NCI-H345 treated with DMSO at 0.1 percent for 48 hours (cell line): Measurements from ENCODE around the gene SERPINH1.

Experiments used
- DNase-seq: peaks from one replicate; lab custom pipeline; 2025; ENCODE audit not compliant: unreplicated experiment; lab: John Stamatoyannopoulos, UW

The SERPINH1 gene

GRCh38 chr11:75554258-75555022 is 7.6 kb upstream of the SERPINH1 start:
- no peak for DNase-seq

GRCh38 chr11:75555079-75555811 is 6.8 kb upstream of the SERPINH1 start:
- no peak for DNase-seq

- no peak for DNase-seq
Measured at GRCh38 chr11:75556275-75556674, 5.8 kb upstream of the SERPINH1 start.

DNA sequence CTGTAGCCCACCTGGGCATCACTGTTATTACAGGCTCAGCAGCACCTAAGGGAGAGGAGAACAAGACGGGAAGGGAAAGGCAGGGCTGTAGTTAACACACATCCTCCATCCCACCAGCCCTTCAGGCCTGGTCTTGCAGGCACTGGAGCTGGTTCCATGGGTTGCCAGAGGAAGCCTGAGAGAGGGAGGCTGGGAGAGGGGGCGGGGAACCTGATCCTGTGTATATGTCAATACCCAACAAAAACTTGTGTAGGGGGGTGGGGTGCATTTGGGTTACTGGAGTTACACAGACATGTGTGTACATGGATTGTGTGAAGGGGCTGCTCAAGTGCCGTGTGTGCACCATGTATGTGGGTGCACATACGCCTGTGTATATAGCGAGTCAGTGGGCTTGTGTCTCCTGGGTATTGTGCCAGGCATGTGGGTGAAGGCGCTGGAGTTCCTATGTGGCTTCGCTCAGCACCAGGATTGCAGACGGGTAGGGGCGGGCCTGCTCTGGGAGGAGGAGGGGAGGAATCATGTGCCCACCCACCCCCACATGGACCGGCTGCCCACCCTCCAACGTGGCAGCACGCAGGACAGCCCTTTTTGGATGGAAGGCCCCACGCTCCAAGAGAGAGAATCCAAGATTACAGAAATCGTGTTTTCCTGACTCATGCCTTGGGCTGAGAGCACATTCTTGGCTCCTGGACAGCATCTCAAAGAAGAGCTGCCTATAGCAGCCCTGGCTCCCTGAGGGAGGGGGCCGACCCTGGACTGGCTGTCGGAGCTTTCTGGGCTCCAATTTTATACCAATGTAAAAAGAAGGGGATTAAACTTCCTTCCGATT is 4.2 kb upstream of the SERPINH1 start:
- DNase-seq: no peak

DNA sequence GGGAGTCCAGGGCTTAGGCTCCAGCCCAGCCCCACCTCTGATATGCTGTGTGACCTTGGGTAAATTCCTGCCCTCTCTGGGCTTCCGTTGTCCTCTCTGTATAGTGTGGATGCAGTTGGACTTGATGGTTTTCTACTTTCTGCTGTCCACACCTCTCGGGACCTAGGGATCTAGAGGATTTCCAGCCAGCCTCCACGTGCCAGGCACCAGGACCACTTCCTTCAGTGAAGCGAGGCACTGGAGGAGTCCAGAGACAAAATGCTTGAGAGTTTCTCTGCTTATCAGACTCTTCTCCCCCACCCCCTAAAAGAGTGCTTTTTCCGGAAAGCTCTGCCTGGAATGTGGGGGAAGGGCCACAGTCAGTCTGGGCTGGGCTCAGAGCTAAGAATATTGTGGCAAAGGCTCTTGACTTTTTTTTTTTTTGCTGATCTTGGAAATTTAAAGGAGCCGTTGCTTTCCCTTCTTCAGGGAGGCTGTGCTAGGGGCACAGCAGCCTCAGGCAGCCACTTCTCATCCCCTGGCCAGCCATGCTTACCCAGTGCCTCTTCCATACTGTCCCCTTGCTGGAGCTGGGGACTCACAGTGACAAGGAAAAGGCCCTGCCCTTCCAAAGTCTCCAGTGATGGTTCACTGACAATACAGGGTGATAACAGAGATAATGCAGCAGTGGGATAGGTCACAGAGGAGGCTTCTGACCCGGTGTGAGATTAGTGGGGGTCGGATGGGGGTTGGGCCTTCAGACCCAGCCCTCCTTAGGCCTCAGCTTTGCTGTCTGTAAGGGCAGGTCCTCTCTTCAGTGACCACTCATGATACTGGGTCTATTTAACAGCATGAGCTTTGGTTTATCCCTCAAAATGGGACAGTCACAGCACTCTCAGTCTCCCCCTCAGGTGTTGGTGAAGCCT is 2.9 kb upstream of the SERPINH1 start:
- DNase-seq: no peak

DNA sequence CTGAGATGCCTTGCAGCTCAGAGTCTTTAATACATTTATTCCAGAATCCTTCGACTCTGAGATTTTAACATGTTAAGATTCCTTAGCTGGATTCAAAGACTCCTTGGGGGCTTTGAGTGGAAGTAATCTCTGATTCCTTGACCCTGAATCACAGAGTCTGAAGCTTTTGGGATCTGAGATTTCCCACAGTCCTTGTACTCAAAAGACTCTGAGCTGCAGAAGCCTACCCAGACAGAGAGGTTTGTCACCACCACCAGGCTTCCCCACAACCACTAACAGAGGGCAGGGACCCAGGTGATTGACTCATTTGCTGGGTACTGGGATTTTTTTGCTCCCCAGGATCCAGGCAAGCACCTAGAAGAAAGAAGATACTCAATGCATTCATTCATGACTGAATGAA is 1.4 kb upstream of the SERPINH1 start:
- DNase-seq: no peak

GRCh38 chr11:75561426-75562047 is 516 bp upstream of the SERPINH1 start:
- DNase-seq: no peak

- DNase-seq: no peak
Measured at GRCh38 chr11:75562836-75563484, 907 bp downstream of the SERPINH1 start.

- no peak for DNase-seq
Measured at GRCh38 chr11:75563501-75563977, 1.5 kb downstream of the SERPINH1 start.

DNA sequence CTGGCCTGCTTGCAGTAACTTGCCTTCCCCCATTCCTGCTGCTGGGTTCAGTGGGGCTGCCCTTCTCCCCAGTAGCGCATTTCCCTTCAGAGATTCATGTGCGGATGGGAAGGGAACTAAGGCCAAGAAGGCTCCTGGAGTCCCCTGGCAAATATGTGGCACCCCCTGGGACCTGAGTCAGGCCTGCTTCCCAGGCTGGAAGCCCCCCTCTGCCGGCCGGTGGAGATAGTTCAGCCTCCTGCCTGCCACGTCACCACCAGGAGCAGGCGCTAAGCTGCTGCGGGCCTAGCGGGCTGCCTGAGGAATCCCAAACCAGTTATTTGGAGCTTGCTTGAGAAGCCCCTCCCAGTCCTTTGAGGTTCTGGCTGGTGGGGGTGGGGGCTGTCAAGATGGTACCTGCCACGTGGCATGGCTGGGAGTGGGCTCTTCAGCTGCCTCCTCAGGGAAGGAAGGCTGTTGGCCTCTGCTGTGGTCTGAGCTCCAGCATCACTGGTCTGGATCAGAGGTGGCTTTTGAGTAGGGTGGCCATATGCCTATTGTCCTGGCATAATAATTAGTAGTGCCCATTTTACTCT is 2.0 kb downstream of the SERPINH1 start:
- DNase-seq: no peak

DNA sequence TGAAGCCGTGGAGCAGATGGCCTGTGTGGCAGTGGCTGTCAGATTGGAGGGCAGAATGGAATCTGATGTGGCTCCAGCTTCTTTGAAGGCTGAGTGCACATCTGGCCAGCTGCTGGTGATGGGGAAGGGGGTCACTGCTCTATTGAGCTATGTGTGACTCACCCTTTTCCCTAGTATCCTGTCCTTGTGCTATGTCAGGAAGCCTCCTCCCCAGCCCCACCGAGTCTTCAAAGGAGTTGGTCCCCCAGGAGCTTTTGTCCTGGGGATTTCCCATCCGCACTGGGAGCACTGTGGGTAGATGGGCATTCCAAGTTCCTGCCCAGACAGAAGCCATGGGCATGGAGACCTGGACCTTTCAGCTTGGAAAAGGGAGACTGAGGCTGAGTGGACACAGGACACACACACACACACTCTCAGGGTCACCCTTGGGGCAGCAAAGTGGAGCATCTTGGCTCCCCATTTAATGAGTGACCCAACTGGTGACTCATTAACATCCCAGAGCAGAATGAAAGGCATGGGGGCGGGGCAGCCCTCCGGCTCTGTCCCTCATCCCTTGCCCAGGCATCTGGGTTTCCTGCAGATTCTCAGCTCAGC is 3.3 kb downstream of the SERPINH1 start:
- DNase-seq: no peak

- no peak for DNase-seq
Measured at GRCh38 chr11:75565916-75566762, 4.1 kb downstream of the SERPINH1 start.

DNA sequence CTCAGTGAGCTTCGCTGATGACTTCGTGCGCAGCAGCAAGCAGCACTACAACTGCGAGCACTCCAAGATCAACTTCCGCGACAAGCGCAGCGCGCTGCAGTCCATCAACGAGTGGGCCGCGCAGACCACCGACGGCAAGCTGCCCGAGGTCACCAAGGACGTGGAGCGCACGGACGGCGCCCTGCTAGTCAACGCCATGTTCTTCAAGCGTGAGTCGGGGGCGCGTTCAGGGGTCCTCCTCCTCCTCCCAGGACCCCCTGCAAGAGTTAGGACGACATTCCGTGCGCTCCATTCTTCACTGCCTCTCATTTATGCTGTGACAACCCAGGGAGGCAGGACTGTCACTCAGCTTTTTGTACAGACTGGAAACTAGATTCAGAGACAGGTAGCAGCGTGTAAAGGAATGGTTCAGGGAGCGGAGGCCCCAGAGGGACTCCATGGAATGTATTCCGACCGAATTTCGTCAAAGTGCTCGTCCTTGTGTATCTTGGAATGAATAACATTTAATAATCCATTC is 4.8 kb downstream of the SERPINH1 start:
- DNase-seq: no peak

- DNase-seq: no peak
Measured at GRCh38 chr11:75567971-75568370, 5.9 kb downstream of the SERPINH1 start.

- DNase-seq: no peak
Measured at GRCh38 chr11:75568616-75569219, 6.7 kb downstream of the SERPINH1 start.

GRCh38 chr11:75570559-75571139 is 8.6 kb downstream of the SERPINH1 start:
- DNase-seq: no peak

GRCh38 chr11:75571625-75572024 is 9.6 kb downstream of the SERPINH1 start:
- no peak for DNase-seq
